Left lung (tissue), 10 donors: ENCODE data around the gene CDC42EP4. TPM values are rescaled to one million over a fixed set of nuclear protein-coding genes. Genes with fewer than 3 reads are reported as not detected.
A peak's percentile ranks its signal among the peaks of the same experiment; 100 is the strongest.
"Not testable (repeated sequence)": the region's sequence is repeated elsewhere in the genome, so short reads cannot be mapped to it uniquely, and the experiment has no call there.

ENCODE experiments used
- ATAC-seq: fragments of 200-7000 bp; cut with Tn5 transposase; one replicate; pipeline ENCODE4 v1.9.1; 2020; ENCODE audit warnings: moderate library complexity
- DNase-seq, 4 donors: peaks; one replicate each; pipeline ENCODE4 v3.0.0-alpha.2; 2013 to 2020
- H3K27ac ChIP-seq, 2 donors: fragments of 200-600 bp; sonication (generic) in 1 of 2; one replicate each; pipeline versions ENCODE4 v1.5.0 to v1.8.0; 2020 to 2021
- H3K27me3 ChIP-seq, 2 donors: fragments of 200-600 bp; sonication (generic) in 1 of 2; one replicate each; pipeline versions ENCODE4 v1.5.0 to v1.8.0; 2020 to 2021
- H3K36me3 ChIP-seq, 2 donors: fragments of 200-600 bp; sonication (generic) in 1 of 2; one replicate each; pipeline versions ENCODE4 v1.5.0 to v1.8.0; 2020 to 2021
- H3K4me1 ChIP-seq, 2 donors: fragments of 200-600 bp; one replicate each; pipeline ENCODE4 v1.8.0; 2021
- H3K4me3 ChIP-seq, 2 donors: fragments of 200-600 bp; sonication (generic) in 1 of 2; one replicate each; pipeline versions ENCODE4 v1.5.0 to v1.8.0; 2020 to 2021; ENCODE audit warnings: mild to moderate bottlenecking in 1 of 2
- H3K9me3 ChIP-seq, 2 donors: fragments of 200-600 bp; sonication (generic) in 1 of 2; one replicate each; pipeline versions ENCODE4 v1.5.0 to v1.8.0; 2020 to 2021
- intact Hi-C, 2 donors: fragments of 100-400 bp; cut with DNase I; formaldehyde crosslinking; loops; one replicate each; pipeline versions ENCODE4 v1.11.2 to v1.14.2; 2022
- polyA plus RNA-seq, 6 donors: library from polyadenylated mRNA; unstranded; fragments of 120-200 nt; gene quantifications; one replicate each; pipeline ENCODE4 v1.2.1, GENCODE V29; 2013; ENCODE audit not compliant: insufficient read length in 6 of 6
- total RNA-seq, 2 donors: library from RNA; stranded (reverse); fragmentation: NEBNext Ultra II Directional; extraction: Animal tissue kit (Norgen Biotek cat#: 25700); gene quantifications; one replicate each; pipeline ENCODE4 v1.2.1, GENCODE V29; 2021
- TF ChIP-seq, protein P1 (sequence below), 2 donors: fragments of 200-600 bp; sonication (generic) in 1 of 2; IDR thresholded peaks; one replicate each; pipeline versions ENCODE4 v1.5.0 to v1.8.0; 2021; ENCODE audit warnings: antibody characterized with exemption in 2 of 2
- donor health status: DM: no; HTN: yes; CAD: no.
- donor health status: DM: no; HTN: no; CAD: no.

Gene CDC42EP4
- total and polyA plus RNA-seq, 8 donors: 30.2 to 86.3 (median 67.1) TPM

DNA sequence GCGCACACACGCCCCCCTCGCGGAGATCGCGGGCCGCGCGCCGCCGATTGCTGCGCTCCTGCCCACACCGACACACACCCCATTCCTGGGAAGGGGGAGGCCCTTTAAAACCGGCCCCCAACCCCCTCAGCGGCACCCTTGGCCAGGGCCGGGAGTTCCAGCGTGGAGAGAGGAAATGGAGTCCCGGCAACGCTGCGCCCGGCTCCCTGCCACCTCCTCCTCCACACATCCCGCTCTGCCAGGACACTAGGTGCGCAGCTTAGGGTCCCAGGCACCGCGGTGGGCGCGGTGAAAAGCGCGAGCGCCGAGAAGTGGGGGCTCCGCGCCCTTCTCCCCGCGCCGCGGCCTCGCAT, 397 bp downstream of the CDC42EP4 start:
- TF ChIP-seq, protein P1, sequence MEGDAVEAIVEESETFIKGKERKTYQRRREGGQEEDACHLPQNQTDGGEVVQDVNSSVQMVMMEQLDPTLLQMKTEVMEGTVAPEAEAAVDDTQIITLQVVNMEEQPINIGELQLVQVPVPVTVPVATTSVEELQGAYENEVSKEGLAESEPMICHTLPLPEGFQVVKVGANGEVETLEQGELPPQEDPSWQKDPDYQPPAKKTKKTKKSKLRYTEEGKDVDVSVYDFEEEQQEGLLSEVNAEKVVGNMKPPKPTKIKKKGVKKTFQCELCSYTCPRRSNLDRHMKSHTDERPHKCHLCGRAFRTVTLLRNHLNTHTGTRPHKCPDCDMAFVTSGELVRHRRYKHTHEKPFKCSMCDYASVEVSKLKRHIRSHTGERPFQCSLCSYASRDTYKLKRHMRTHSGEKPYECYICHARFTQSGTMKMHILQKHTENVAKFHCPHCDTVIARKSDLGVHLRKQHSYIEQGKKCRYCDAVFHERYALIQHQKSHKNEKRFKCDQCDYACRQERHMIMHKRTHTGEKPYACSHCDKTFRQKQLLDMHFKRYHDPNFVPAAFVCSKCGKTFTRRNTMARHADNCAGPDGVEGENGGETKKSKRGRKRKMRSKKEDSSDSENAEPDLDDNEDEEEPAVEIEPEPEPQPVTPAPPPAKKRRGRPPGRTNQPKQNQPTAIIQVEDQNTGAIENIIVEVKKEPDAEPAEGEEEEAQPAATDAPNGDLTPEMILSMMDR (IDR thresholded peaks at IDR 0.05): no peak
- peaks cover 29 to 46% of the 10 kb centered on the region in 2 donors for H3K4me1 ChIP-seq
- H3K4me3 ChIP-seq: peak overlapping the region; percentile 97 to 100
- intact Hi-C loops: no loop called here
- H3K27ac ChIP-seq: peak overlapping the region; percentile 84 to 97
- H3K27me3 ChIP-seq: no peaks in the 10 kb centered on the region
- no peaks in the 10 kb centered on the region for H3K36me3 ChIP-seq
- H3K9me3 ChIP-seq: no peaks in the 10 kb centered on the region
- DNase-seq: peak in 1 of 4 donors; percentile 87
- peak; percentile 13 for ATAC-seq

DNA sequence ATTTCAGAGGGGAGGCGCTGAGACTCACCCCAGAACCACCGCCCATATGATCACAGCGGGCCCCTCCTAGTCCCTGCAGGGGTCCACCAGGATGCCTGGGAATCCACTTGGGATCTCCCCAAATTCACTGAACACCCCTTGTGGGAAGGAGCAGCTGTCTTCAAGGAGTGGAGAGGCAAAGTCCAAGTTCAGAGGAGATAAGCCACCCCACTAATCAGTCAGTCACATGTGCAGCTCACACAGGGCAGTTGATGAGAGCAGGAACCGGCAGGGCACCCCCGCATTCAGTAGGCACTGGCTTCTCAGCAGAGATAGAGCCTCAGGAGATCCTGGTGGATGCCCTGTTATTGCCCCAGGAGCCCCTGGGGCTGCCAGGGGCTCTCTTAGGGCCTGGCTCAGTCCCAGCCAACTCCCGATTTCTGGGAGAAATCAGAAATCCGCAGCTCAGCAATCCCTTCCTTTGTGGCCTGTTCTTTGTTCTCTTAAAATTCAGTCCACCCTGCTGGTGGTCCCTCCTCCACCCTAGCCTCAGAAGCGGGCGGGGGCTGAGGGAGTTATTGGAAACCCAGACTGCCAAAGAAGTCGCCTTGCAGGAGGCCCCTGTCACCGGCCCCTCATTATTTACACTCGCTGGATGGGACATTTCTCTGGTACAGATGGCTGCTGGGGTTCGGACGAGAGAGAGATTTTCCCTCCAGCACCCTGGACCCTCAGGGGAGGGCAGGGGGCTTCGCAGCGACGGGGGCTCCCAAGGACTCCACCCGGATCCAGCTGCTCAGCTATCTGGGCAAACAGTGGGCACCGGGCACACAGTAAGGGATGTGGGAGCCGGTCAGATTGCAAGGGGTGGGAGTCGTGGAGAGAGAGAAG, 1.8 kb downstream of the CDC42EP4 start:
- DNase-seq: peak in 3 of 4 donors; percentile 49 to 80 (median 67)
- TF ChIP-seq, protein P1 (IDR thresholded peaks at IDR 0.05): no peak
- no peaks in the 10 kb centered on the region for H3K27me3 ChIP-seq
- H3K4me3 ChIP-seq: peak overlapping the region; percentile 97 to 100
- no peak for ATAC-seq
- intact Hi-C loops: no loop called here
- H3K9me3 ChIP-seq: no peaks in the 10 kb centered on the region
- H3K4me1 ChIP-seq: peaks cover 42 to 60% of the 10 kb centered on the region in 2 donors
- no peaks in the 10 kb centered on the region for H3K36me3 ChIP-seq
- peak overlapping the region; percentile 84 to 97 for H3K27ac ChIP-seq

DNA sequence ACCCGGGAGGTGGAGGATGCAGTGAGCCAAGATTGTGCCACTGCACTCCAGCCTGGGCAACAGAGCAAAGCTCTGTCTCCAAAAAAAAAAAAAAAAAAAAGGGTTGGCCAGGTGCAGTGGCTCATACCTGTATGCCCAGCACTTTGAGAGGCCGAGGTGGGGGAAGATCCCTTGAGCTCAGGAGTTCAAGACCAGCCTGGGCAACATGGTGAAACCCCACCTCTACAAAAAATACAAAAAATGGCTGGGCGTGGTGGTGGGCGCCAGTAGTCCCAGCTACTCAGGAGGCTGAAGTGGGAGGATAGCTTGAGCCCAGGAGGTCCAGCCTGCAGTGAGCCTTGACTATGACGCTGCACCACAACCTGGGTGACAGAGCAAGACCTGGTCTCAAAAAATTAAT, 2.8 kb downstream of the CDC42EP4 start:
- peak overlapping the region in 1 of 2 donors; percentile 100 for H3K4me3 ChIP-seq
- H3K36me3 ChIP-seq, DNase-seq, ATAC-seq, H3K9me3 ChIP-seq, H3K27me3 ChIP-seq, intact Hi-C loops: not testable (repeated sequence)
- peak overlapping the region; percentile 84 to 97 for H3K27ac ChIP-seq
- peaks cover 50 to 70% of the 10 kb centered on the region in 2 donors for H3K4me1 ChIP-seq

DNA sequence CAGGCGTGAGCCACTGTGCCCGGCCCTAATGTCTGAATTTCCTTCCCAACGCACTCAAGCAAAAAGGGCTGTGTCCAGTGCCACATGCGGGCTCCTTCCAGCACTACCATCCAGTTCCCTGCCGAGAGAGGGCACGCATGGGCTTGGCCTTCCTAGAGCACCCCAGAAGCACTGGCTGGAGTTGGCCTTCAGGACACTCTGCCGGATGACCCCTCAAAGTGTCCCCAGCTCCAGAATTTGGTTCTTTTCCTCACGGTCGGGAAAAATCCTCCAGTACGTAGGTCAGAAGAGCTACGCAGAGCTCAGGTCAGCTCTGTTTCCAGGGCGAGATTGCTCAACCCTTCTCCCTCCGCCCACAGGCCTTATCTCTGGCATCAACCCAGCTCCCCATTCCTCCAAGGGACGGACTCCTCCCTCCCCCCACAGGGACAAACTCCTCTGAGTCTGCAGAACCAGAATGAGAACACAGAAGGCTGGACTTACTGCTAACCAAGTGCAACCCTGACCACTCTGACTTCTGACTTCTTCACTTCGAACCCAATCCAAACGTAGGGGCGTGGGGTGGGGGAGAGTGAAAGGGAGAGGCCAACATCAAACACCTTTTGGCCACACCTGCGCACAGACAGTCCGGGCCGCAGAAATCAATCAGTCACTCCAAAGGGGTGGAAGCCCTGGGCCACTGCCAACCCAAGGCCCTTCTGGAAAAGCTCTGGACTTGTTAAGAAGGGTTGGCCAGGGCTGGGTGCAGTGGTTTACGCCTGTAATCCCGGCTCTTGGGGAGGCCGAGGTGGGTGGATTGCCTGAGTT, 3.6 kb downstream of the CDC42EP4 start:
- Histone ChIP-seq H3K4me1 (peaks cover 54 to 78% of the 10 kb centered on the region in 2 donors), H3K36me3 (no peaks in the 10 kb centered on the region), H3K4me3 (peak overlapping the region in 1 of 2 donors; percentile 100), H3K27ac (peak overlapping the region; percentile 84 to 97), H3K27me3 (no peaks in the 10 kb centered on the region), H3K9me3 (no peaks in the 10 kb centered on the region)
- intact Hi-C loops: no loop called here
- DNase-seq: peak; percentile 78 to 95 (median 88)
- TF ChIP-seq, protein P1 (IDR thresholded peaks at IDR 0.05): no peak
- peak; percentile 22 for ATAC-seq

DNA sequence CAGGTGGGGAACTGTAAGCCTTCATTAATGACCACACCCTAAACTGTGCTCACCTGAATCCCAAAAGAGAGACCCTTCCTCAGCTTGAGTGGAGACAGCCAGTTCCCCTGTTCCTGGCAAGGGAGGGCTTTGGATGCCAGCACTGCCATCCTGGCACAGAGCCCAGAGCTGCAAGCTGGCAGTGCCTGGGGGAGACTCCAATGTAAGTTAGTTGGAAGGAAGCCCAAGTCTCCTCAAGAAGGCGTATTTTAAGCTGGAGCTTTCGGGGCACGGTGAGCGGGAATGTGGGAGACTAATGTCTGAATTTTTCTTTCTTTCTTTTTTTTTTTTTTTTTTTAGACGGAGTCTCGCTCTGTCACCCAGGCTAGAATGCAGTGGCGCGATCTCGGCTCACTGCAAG, 4.7 kb downstream of the CDC42EP4 start:
- Histone ChIP-seq H3K4me3 (no peak overlapping the region), H3K9me3 (no peaks in the 10 kb centered on the region), H3K36me3 (no peaks in the 10 kb centered on the region), H3K4me1 (peaks cover 54 to 78% of the 10 kb centered on the region in 2 donors), H3K27ac (peak overlapping the region; percentile 84 to 97), H3K27me3 (no peaks in the 10 kb centered on the region)
- TF ChIP-seq, protein P1 (IDR thresholded peaks at IDR 0.05): no peak
- intact Hi-C loops: no loop called here
- ATAC-seq (no peak), DNase-seq (peak in 1 of 4 donors; percentile 48)
